GM21737 (cell line): ENCODE data around the gene ZFP64.

Source experiments
- ATAC-seq: cut with Tn5 transposase; IDR thresholded peaks from one replicate; pipeline ENCODE4 v1.9.1; 2021; ENCODE audit warnings: mild to moderate bottlenecking, moderate library complexity; ENCODE audit not compliant: unreplicated experiment

Gene ZFP64

GRCh38 chr20:52110456-52110855, 81.1 kb downstream of the ZFP64 start:
- ATAC-seq: no peak

GRCh38 chr20:52105442-52106422, 85.8 kb downstream of the ZFP64 start:
- ATAC-seq: no peak

- no peak for ATAC-seq
Measured at GRCh38 chr20:52104546-52105441, 86.8 kb downstream of the ZFP64 start.

GRCh38 chr20:52103913-52104545, 87.5 kb downstream of the ZFP64 start:
- ATAC-seq: no peak

GRCh38 chr20:52103335-52103912, 88.2 kb downstream of the ZFP64 start:
- ATAC-seq: no peak

GRCh38 chr20:52102559-52102958, 89.0 kb downstream of the ZFP64 start:
- no peak for ATAC-seq

GRCh38 chr20:52102126-52102525, 89.5 kb downstream of the ZFP64 start:
- ATAC-seq: no peak
